Panc1 (cell line): ENCODE measurements around the gene PRSS27. TPM values are rescaled to one million over a fixed set of nuclear protein-coding genes. Genes with fewer than 3 reads are reported as not detected.

Experiments used
- ATAC-seq: fragments of 200-7000 bp; cut with Tn5 transposase; 2 replicates; pipeline ENCODE4 v1.9.1; 2020; ENCODE audit warnings: mild to moderate bottlenecking, moderate library complexity
- BruUV-seq: library from RNA; stranded (reverse); fragments of 400-500 nt; replicated peaks from 2 replicates; lab custom pipeline; 2021; lab: Mats Ljungman, UMichigan
- CTCF ChIA-PET: fragments of 300-600 bp; sonication (Branson Sonifier 250); formaldehyde crosslinking; loops from one replicate; lab custom pipeline; 2022; ENCODE audit warnings: antibody characterized with exemption; lab: Charles Lee
- POLR2A ChIA-PET: fragments of 300-600 bp; sonication (Branson Sonifier 250); formaldehyde crosslinking; loops from one replicate; lab custom pipeline; 2022; ENCODE audit warnings: antibody characterized with exemption; lab: Charles Lee
- DNase-seq: peaks from one replicate; pipeline ENCODE4 v3.0.0-alpha.2; 2010; ENCODE audit warnings: low read depth, low spot score
- H3K27ac ChIP-seq: 2 replicates; pipeline ENCODE4 v1.5.1; 2011; ENCODE audit warnings: mild to moderate bottlenecking, low read length, inconsistent platforms
- H3K27me3 ChIP-seq: fragments of 200-500 bp; sonication (Bioruptor generic); 2 replicates; pipeline ENCODE4 v1.6.0; 2014; ENCODE audit warnings: low read length, inconsistent platforms; ENCODE audit not compliant: control insufficient read depth, insufficient read depth
- H3K36me3 ChIP-seq: fragments of 200-500 bp; sonication (Bioruptor generic); 2 replicates; pipeline ENCODE4 v1.5.1; 2014; ENCODE audit warnings: inconsistent platforms, mild to moderate bottlenecking, low read length, moderate library complexity; ENCODE audit not compliant: control insufficient read depth, insufficient read depth
- H3K4me1 ChIP-seq: 2 replicates; pipeline ENCODE4 v1.5.1; 2011; ENCODE audit warnings: inconsistent platforms, mild to moderate bottlenecking, low read length, moderate library complexity; ENCODE audit not compliant: control insufficient read depth, insufficient read depth
- H3K4me3 ChIP-seq, 2 experiments: 2 replicates each; pipeline ENCODE4 v1.5.1; 2011 to 2012; ENCODE audit warnings: low read depth in 2 of 2, low read length in 2 of 2, mild to moderate bottlenecking in 2 of 2, inconsistent platforms in 1 of 2, moderate library complexity in 1 of 2
- H3K9me3 ChIP-seq: fragments of 200-500 bp; sonication (Bioruptor generic); 2 replicates; pipeline ENCODE4 v1.5.1; 2014; ENCODE audit warnings: low read depth, mild to moderate bottlenecking, inconsistent platforms, low read length, moderate library complexity; ENCODE audit not compliant: control insufficient read depth, insufficient read depth
- CTCF ChIP-seq: fragments of 450-650 bp; IDR thresholded peaks from 2 replicates; pipeline ENCODE4 v1.5.1; 2017; ENCODE audit warnings: mild to moderate bottlenecking
- POLR2AphosphoS5 ChIP-seq: IDR thresholded peaks from 2 replicates; pipeline ENCODE4 v1.6.1; 2012; ENCODE audit warnings: mild to moderate bottlenecking, low read depth, low read length, moderate library complexity
- REST ChIP-seq, 2 experiments: IDR thresholded peaks; 2 replicates each; pipeline ENCODE4 v1.6.1; 2011 to 2012; ENCODE audit warnings: low read depth in 2 of 2, control low read depth in 1 of 2, low read length in 1 of 2, mild to moderate bottlenecking in 1 of 2, moderate library complexity in 1 of 2; ENCODE audit not compliant: insufficient read depth in 1 of 2
- SIN3A ChIP-seq: IDR thresholded peaks from 2 replicates; pipeline ENCODE4 v1.6.1; 2012; ENCODE audit warnings: low read depth, mild to moderate bottlenecking, low read length, moderate library complexity, borderline replicate concordance; ENCODE audit not compliant: insufficient read depth
- TCF7L2 ChIP-seq: IDR thresholded peaks from 2 replicates; pipeline ENCODE4 v1.6.1; 2011; ENCODE audit warnings: mild to moderate bottlenecking, low read depth, low read length, inconsistent platforms
- in situ Hi-C: cut with HindIII; loops from 2 replicates; pipeline ENCODE4 v1.10.0; 2016; ENCODE audit warnings: low sequenced_read_pairs, low pct_unique_long_range_greater_than_20kb
- intact Hi-C: fragments of 100-400 bp; cut with micrococcal nuclease; formaldehyde crosslinking; loops from one replicate; pipeline ENCODE4 v1.10.0; 2022; ENCODE audit not compliant: unreplicated experiment
- total RNA-seq: library from RNA; stranded (reverse); gene quantifications from one replicate; pipeline ENCODE4 v1.2.1, GENCODE V29; 2021; ENCODE audit not compliant: unreplicated experiment

Gene PRSS27
- total RNA-seq, 1 experiment from 2014 or later: 3.3 TPM

- peaks cover 13% of the 10 kb centered on the region for H3K4me1 ChIP-seq
- H3K36me3 ChIP-seq: peaks cover 71% of the 10 kb centered on the region
- no peak for ATAC-seq
- H3K27ac ChIP-seq: no peak overlapping the region
- no TSS peak for BruUV-seq
- DNase-seq: no peak
- no peaks in the 10 kb centered on the region; the same call in 1 of the 2 replicates for H3K9me3 ChIP-seq
- H3K27me3 ChIP-seq: no peaks in the 10 kb centered on the region
- ChIA-PET CTCF (no interaction called here), POLR2A (no interaction called here)
- intact Hi-C loops (no loop called here), in situ Hi-C loops (no loop called here)
- TF ChIP-seq TCF7L2 (no peak), CTCF (no peak), POLR2AphosphoS5 (no peak), REST (IDR thresholded peaks at IDR 0.05; ENCODE audit: insufficient read depth in 1 of 2, low read depth in 2 of 2, low read length in 1 of 2) (no peak), SIN3A (no peak)
- H3K4me3 ChIP-seq: no peak overlapping the region
Observed at GRCh38 chr16:2762711-2763110, 42.7 kb upstream of the PRSS27 start.

GRCh38 chr16:2761886-2762583 lies 42.0 kb upstream of the PRSS27 start:
- in situ Hi-C loops: no loop called here
- no peak overlapping the region for H3K27ac ChIP-seq
- POLR2A ChIA-PET: no interaction called here
- no TSS peak for BruUV-seq
- intact Hi-C loops: no loop called here
- H3K9me3 ChIP-seq: no peaks in the 10 kb centered on the region; the same call in 1 of the 2 replicates
- H3K4me3 ChIP-seq: no peak overlapping the region
- ATAC-seq (no peak), DNase-seq (no peak)
- H3K36me3 ChIP-seq: peaks cover 74% of the 10 kb centered on the region
- CTCF ChIA-PET: no interaction called here
- no peaks in the 10 kb centered on the region for H3K27me3 ChIP-seq
- peaks cover 7% of the 10 kb centered on the region for H3K4me1 ChIP-seq
- TF ChIP-seq TCF7L2: no peak
- no peak for TF ChIP-seq POLR2AphosphoS5
- TF ChIP-seq REST (IDR thresholded peaks at IDR 0.05; ENCODE audit: insufficient read depth in 1 of 2, low read depth in 2 of 2, low read length in 1 of 2): no peak
- TF ChIP-seq SIN3A: no peak
- TF ChIP-seq CTCF: no peak
